ENCODE data around the gene PTAFR.
A peak's percentile ranks its signal among the peaks of the same experiment; 100 is the strongest.
"Not testable (repeated sequence)": the region's sequence is repeated elsewhere in the genome, so short reads cannot be mapped to it uniquely, and the experiment has no call there.

The PTAFR gene

GRCh38 chr1:28143496-28144202 lies 32.8 kb downstream of the PTAFR start:
- no peak for DNase-seq

DNA sequence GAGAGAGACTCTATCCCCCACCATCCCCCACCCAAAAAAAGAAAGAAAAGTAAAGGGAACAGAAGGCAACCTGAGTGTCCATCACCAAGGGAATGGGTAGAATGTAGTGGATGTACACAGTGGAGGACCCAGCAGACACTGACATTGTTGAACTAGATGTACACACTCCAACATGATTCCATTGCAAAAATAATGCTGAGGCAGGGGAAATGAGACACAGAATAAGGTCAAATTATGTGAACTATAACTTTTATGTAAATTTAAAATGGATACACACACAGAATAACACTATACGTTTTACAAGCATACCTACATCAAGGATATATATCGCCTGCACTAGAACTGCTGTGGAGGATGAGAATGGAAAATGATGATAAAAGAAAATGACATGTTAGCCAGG lies 34.8 kb downstream of the PTAFR start:
- no peak for DNase-seq

GRCh38 chr1:28139866-28140265 lies 36.6 kb downstream of the PTAFR start:
- DNase-seq = not testable (repeated sequence)

DNA sequence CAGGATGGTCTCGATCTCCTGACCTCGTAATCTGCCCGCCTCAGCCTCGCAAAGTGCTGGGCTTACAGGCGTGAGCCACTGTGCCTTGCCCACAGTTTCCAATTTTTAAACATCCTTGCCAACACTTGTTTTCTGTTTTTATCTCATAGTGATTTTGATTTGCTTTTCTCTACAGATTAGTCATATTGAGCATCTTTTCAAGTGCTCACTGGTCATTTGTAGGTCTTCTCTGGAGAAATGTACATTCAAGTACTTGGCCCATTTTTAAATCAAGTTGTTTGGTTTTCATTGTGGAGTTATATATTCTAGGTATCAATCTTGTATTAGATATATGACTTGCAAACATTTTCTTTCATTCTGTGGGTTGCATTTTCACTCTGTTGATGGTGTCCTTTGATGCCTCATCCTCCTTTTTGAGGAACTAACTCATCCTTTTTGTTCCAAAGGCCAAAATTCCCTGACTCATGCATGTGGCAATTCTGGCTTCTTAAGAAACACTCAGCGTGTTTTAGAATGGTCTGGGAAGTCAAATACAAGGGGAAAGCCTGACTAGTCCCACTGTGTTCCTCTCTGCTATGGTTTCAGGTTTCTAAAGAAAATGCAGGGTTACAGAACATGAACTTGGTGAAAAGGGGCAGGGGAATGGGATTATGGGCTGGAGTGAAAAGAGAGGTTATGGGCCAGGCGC lies 37.3 kb downstream of the PTAFR start:
- DNase-seq = no peak

DNA sequence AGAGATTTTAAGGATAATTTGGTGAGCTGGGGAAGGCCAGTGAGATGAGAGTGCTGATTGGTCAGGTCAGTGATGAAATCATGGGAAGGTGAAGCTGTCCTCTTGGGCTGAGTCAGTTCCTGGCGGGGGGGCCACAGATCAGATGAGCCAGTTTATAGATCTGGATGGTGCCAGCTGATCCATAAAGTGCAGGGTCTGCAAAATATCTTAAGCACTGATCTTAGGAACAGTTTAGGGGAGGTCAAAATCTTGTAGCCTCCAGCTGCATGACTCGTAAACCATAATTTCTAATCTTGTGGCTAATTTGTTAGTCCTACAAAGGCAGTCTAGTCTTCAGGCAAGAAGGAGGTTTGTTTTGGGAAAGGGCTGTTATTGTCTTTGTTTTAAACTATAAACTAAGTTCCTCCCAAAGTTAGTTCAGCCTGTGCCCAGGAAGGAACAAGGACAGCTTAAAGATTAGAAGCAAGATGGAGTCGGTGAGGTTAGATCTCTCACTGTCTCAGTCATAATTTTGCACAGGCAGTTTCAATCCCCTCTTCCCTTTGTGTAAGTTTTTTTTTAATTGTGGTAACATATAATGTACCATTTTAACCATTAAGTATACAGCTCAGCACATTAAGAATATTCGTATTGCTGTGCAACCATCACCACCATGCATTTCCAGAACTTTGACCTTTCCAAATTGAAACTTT lies 39.4 kb downstream of the PTAFR start:
- no peak for DNase-seq

DNA sequence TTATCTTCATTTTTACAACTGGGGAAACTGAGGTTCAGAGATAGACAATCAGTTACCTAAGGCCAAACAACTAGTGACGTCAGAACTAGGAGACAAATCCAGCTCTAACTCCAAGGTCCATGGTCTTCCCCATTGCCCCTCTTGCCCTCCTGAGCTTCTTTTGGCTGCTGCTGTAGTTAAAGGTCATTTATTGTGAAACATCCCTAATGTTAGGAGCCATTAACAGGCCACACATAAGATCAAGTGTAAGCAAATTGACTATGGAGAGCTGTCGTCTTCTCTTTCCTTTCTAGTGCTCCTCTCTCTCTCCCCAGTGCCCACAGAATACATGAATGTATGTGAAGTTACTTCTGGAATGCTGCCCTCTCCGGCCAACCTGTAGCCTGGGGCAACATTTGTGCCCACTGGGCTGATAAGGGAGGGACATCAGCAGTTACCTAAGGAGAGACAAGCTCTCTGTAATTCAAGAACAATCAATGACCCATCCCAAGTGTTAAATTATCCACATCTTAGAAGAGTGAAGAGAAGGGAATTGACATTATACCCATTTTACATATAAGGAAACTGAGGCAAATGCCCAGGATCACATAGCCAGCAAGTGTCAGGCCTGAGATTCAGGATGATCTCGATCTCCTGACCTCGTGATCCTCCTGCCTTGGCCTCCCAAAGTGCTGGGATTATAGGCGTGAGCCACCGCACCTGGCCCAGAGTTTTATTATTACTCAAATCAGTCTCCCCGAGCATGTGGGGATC lies 40.1 kb downstream of the PTAFR start:
- no peak for DNase-seq

DNA sequence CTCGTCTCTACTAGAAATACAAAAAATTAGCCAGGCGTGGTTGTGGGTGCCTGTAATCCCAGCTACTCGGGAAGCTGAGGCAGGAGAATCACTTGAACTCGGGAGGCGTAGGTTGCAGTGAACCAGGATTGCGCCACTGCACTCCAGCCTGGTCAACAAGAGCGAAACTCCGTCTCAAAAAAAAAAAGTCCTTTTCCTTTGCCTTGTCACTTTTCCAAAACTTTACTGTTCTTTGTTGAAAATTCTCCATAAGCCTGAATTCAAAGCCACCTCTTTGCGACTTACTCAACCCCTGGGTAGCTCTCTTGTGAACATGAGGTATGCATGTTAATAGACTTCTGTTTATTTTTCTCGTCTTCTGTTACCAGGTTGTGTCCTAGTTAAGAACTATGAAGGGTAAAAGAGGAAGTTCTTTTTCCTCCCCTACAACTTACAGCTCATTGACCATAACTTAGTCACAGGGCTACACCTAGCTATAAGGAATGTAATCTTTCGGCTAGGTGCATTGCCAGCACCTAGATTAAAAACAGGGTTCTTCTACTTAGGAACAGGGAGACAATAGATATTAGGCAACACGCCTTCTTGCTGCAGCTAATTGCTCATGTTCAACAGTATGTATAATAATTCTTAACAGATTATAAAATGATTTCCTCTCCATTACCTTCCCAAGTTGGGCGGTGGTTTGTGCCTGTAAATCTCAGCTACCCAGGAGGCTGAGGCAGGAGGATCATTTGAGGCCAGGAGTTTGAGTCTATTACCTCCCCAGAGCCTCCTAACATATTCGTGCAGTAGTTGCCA lies 40.9 kb downstream of the PTAFR start:
- no peak for DNase-seq

DNA sequence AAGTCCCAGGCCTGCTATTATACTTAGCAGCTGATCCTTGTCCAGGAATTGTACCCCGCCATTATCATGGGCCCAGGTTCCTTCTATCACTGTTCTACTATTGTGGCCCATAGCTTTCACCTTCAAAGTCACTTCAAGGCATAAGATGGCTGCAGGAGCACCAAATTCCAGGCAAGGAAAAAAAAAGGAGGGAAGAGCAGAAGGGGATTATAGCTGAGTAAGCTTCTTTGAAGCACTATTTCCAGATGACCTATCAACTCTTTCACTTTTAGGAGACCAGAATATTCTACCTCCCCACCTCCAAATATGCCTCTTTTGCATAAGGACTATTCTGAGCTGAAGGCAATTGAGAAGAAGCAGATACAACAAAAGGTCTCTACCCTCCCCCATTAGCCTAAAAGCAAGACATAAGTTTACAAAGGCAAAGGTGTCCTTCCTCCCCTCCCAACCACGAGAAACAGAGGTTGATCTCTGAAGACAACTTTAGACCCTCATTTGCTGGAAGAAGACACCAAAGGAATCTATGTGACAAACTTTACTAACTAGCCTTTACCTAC lies 41.8 kb downstream of the PTAFR start:
- DNase-seq = no peak

GRCh38 chr1:28132171-28133167 lies 44.0 kb downstream of the PTAFR start:
- DNase-seq = no peak

- no peak for DNase-seq
Measured at GRCh38 chr1:28130901-28131300, 45.6 kb downstream of the PTAFR start.

DNA sequence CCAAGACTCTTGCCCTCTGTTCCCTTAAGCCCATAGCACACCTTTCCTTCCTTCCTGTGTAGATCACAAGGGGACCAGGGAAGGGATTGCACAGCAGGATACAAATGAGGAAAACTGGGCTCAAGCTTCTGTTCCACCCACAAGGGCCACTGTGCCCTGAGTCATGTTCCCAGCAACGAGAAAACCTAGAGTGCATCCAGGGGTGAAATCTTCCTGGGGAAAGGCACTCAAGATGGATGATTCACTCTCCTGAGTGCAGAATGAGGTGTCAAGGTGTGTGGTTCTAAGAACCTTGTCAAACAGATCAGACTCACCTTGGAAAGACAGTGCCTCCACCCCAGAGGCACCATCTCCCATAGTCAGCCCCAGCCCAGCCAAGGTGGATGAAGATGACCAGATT lies 47.3 kb downstream of the PTAFR start:
- no peak for DNase-seq

DNA sequence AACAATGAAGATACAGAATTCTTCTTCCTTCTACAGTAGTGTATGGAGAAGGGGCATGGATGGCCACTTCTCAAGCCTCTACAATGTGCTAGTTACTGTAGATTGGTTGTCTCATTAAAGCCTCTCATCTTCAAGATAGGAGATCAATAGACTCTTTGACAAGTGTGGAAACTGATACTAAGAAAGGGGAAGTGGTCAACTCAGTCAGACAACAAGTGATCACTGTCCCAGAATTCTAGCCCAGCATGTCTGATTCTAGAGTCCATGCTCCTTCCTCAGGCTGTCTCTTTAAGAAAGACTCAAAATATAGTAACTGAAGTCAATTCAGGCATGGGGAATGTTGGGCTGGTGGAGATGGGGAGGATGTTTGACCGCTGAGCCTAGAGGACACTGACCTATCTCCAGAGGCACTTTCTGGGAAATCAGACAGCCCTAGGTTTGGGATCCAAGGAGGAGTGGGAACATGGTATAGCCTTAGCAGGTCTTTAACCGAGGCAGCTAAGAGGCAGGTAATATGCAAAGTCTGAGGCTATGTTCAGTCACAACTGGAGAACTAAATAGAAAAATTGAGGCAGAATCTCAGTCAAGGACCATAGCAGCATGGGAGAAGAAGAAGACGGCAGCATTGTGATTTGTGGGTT lies 48.8 kb downstream of the PTAFR start:
- no peak for DNase-seq

- no peak for DNase-seq
Measured at GRCh38 chr1:28126783-28127490, 49.6 kb downstream of the PTAFR start.

DNA sequence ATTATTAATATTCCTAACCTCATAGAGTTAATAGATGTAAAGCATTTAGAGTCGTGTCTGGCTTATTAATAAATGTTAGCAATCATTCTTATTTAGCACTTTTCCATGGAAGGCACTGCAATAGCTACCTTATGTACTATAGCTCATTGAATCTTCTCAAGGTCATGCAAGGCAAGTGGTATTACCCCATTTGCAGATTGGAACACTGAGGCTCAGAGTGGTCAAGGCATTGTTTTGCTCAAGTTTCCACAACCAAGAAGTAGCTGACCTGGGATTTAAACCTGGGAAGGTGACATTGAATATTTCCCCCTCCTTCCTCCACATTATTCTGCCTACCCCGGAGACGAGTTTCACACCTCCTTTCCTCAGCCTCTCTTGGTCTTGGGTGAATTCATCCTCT lies 50.3 kb downstream of the PTAFR start:
- no peak for DNase-seq

- DNase-seq = no peak
Measured at GRCh38 chr1:28123461-28123961, 53.0 kb downstream of the PTAFR start.

DNA sequence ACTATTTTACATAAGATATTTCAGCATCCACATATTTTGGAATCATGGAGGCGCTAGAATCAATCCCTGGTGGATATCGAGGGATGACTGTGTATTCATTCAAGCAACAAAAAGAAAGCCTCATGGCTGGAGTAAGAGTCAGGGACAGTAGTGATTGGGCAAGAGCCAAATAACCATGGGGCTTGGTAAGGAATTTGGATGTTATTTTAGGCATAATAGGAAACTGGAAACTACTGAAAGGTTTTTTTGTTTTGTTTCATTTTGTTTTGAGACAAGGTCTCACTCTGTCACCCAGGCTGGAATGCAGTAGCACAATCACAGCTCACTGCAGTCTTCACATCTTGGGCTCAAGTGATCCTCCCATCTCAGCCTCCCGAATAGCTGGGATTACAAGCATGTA lies 54.3 kb downstream of the PTAFR start:
- DNase-seq = peak; percentile 62

DNA sequence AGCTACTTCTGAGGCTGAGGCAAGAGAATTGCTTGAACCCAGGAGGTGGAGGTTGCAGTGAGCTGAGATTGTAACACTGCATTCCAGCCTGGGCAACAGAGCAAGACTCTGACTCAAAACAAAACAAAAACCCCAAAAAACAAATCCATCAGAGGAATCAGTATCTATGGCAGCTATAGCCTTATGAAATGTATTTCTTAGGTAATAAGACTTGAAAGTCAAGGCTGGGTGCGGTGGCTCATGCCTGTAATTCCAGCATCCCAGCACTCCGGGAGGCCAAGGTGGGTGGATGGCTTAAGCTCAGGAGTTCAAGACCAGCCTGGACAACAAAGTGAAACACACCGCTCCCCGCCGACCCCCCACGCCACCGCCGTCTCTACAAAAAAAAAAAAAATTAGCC lies 56.9 kb downstream of the PTAFR start:
- DNase-seq = no peak

GRCh38 chr1:28118640-28119307 lies 57.7 kb downstream of the PTAFR start:
- DNase-seq = no peak

- DNase-seq = no peak
Measured at GRCh38 chr1:28115267-28115666, 61.2 kb downstream of the PTAFR start.

Measured in NCI-H526 treated with DMSO at 0.1 percent for 48 hours (cell line).